Measurements from ENCODE around the gene PTPRM. TPM values are rescaled to one million over a fixed set of nuclear protein-coding genes. Genes with fewer than 3 reads are reported as not detected.

PTPRM gene
- total and polyA plus RNA-seq, 2 donors (not counting 3 experiments of a cell fraction or from before 2014, with no cell fraction given), result 37.4 to 43.7 TPM

DNA sequence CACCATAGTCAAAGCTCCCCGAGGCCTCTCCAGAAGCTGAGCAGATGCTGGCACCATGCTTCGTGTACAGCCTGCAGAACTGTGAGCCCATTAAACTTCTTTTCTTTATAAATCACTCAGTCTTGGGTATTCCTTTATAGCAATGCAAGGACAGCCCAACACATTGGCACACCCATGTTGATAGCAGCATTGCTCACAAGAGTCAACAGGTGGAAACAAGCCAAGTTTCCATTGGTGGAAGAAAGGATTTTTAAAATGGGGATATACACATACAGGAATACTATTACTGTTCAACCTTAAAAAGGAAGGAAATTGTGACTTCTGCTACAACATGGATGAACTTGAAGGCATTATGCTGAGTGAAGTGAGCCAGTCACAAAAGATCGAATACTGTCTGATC lies 855.3 kb downstream of the PTPRM start:
- Histone ChIP-seq H4K20me1 (replicated peaks; ENCODE audit: control insufficient read depth, extremely low read depth, insufficient read depth, low read length) (no peaks in the 10 kb centered on the region), H3K27ac (ENCODE audit: insufficient read depth, low read depth, low read length) (no peak overlapping the region), H2AFZ (ENCODE audit: low read depth, low read length) (no peak overlapping the region), H3K79me2 (ENCODE audit: control insufficient read depth, insufficient read depth, low read length) (no peaks in the 10 kb centered on the region), H3K9me3 (replicated peaks; ENCODE audit: control insufficient read depth, insufficient read depth, low read length) (no peaks in the 10 kb centered on the region), H3K4me1 (ENCODE audit: control insufficient read depth, extremely low read depth, insufficient read depth, low read length) (no peaks in the 10 kb centered on the region), H3K4me3 (replicated peaks in 1 of 3; ENCODE audit: insufficient read depth in 1 of 3, low read depth in 1 of 3, low read length in 3 of 3) (no peak overlapping the region), H3K27me3 (ENCODE audit: control insufficient read depth in 2 of 2, insufficient read depth in 2 of 2, low read length in 2 of 2) (no peaks in the 10 kb centered on the region), H3K36me3 (ENCODE audit: control insufficient read depth in 2 of 2, extremely low read depth in 1 of 2, insufficient read depth in 2 of 2, low read length in 2 of 2) (no peaks in the 10 kb centered on the region), H3K9me1 (replicated peaks; ENCODE audit: control insufficient read depth, extremely low read depth, insufficient read depth, low read length) (no peaks in the 10 kb centered on the region), H3K4me2 (ENCODE audit: insufficient read depth, low read length) (no peak overlapping the region), H3K9ac (replicated peaks; ENCODE audit: extremely low read depth, insufficient read depth, low read length) (no peak overlapping the region)
- DNase-seq (ENCODE audit: low read depth, low spot score) (no peak), FAIRE-seq (no peak)
- ChIA-PET CTCF (no interaction called here), POLR2A (no interaction called here)
- dilution Hi-C loops (cut with MboI; ENCODE audit: extremely low pct_ligation_motif_present, low sequenced_read_pairs) (no loop called here), intact Hi-C loops (cut with micrococcal nuclease) (no loop called here)
- TF ChIP-seq GATA2 (IDR thresholded peaks at IDR 0.05; ENCODE audit: insufficient read depth, insufficient read length, low read depth, low read length) (no peak), FOS (IDR thresholded peaks at IDR 0.05; ENCODE audit: borderline replicate concordance, insufficient read depth, low read length) (no peak), MYC (IDR thresholded peaks at IDR 0.05; ENCODE audit: low read depth, low read length) (no peak), POLR2A (IDR thresholded peaks at IDR 0.05; ENCODE audit: low read depth, low read length) (no peak), POLR2AphosphoS5 (IDR thresholded peaks at IDR 0.05; ENCODE audit: insufficient read depth, low read depth, low read length) (no peak), JUN (IDR thresholded peaks at IDR 0.05; ENCODE audit: borderline replicate concordance, insufficient read depth, insufficient read length, low read depth) (no peak)
- TF ChIP-seq, protein P1, sequence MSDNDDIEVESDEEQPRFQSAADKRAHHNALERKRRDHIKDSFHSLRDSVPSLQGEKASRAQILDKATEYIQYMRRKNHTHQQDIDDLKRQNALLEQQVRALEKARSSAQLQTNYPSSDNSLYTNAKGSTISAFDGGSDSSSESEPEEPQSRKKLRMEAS (IDR thresholded peaks at IDR 0.05; ENCODE audit: insufficient read depth, insufficient read length), result no peak
- BruUV-seq (replicated peaks), result no TSS peak

DNA sequence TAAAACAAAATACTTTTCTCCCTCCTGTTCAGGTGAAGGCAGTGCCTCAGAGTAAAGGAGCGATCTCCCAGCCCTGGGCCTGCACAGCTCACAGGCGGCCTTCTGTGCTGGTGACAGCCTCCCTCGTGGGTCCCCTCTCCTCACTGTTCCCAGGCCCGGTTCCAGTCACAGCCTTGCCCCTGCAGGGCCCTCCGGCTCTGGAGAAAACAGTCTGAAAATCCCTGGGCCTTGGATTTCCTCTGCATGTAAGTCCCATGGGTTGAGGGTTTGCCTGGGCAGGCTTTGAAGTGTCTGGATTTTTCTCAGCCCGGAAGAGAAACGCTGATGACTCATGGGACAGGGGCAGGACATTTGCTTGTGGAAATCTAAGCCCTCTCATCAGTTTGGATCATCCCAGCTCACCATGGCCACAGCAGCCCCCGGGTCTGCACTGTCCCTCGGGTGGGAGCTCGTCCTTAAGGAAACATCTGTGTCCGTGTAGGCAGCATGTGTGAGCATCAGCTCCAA lies 856.0 kb downstream of the PTPRM start:
- Histone ChIP-seq H3K36me3 (ENCODE audit: control insufficient read depth in 2 of 2, extremely low read depth in 1 of 2, insufficient read depth in 2 of 2, low read length in 2 of 2) (no peaks in the 10 kb centered on the region), H3K9me3 (replicated peaks; ENCODE audit: control insufficient read depth, insufficient read depth, low read length) (no peaks in the 10 kb centered on the region), H3K4me2 (ENCODE audit: insufficient read depth, low read length) (no peak overlapping the region), H3K4me3 (replicated peaks in 1 of 3; ENCODE audit: insufficient read depth in 1 of 3, low read depth in 1 of 3, low read length in 3 of 3) (no peak overlapping the region), H3K9me1 (replicated peaks; ENCODE audit: control insufficient read depth, extremely low read depth, insufficient read depth, low read length) (no peaks in the 10 kb centered on the region), H3K79me2 (ENCODE audit: control insufficient read depth, insufficient read depth, low read length) (no peaks in the 10 kb centered on the region), H4K20me1 (replicated peaks; ENCODE audit: control insufficient read depth, extremely low read depth, insufficient read depth, low read length) (no peaks in the 10 kb centered on the region), H3K9ac (replicated peaks; ENCODE audit: extremely low read depth, insufficient read depth, low read length) (no peak overlapping the region), H2AFZ (ENCODE audit: low read depth, low read length) (no peak overlapping the region), H3K27ac (ENCODE audit: insufficient read depth, low read depth, low read length) (no peak overlapping the region), H3K4me1 (ENCODE audit: control insufficient read depth, extremely low read depth, insufficient read depth, low read length) (no peaks in the 10 kb centered on the region), H3K27me3 (ENCODE audit: control insufficient read depth in 2 of 2, insufficient read depth in 2 of 2, low read length in 2 of 2) (no peaks in the 10 kb centered on the region)
- intact Hi-C loops (cut with micrococcal nuclease) (no loop called here), dilution Hi-C loops (cut with MboI; ENCODE audit: extremely low pct_ligation_motif_present, low sequenced_read_pairs) (no loop called here)
- ChIA-PET CTCF (no interaction called here), POLR2A (no interaction called here)
- peak; percentile 6 for DNase-seq (ENCODE audit: low read depth, low spot score)
- TF ChIP-seq, protein P1 (IDR thresholded peaks at IDR 0.05; ENCODE audit: insufficient read depth, insufficient read length), result no peak
- TF ChIP-seq, protein P2, sequence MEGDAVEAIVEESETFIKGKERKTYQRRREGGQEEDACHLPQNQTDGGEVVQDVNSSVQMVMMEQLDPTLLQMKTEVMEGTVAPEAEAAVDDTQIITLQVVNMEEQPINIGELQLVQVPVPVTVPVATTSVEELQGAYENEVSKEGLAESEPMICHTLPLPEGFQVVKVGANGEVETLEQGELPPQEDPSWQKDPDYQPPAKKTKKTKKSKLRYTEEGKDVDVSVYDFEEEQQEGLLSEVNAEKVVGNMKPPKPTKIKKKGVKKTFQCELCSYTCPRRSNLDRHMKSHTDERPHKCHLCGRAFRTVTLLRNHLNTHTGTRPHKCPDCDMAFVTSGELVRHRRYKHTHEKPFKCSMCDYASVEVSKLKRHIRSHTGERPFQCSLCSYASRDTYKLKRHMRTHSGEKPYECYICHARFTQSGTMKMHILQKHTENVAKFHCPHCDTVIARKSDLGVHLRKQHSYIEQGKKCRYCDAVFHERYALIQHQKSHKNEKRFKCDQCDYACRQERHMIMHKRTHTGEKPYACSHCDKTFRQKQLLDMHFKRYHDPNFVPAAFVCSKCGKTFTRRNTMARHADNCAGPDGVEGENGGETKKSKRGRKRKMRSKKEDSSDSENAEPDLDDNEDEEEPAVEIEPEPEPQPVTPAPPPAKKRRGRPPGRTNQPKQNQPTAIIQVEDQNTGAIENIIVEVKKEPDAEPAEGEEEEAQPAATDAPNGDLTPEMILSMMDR (IDR thresholded peaks at IDR 0.05; ENCODE audit: extremely low read depth in 1 of 2, insufficient read depth in 1 of 2, low read depth in 1 of 2, low read length in 2 of 2), result no peak
- TF ChIP-seq POLR2A (IDR thresholded peaks at IDR 0.05; ENCODE audit: low read depth, low read length) (no peak), FOS (IDR thresholded peaks at IDR 0.05; ENCODE audit: borderline replicate concordance, insufficient read depth, low read length) (no peak), EZH2 (IDR thresholded peaks at IDR 0.05; ENCODE audit: borderline replicate concordance, low read depth, low read length, severe bottlenecking) (no peak), MYC (IDR thresholded peaks at IDR 0.05; ENCODE audit: low read depth, low read length) (no peak), POLR2AphosphoS5 (IDR thresholded peaks at IDR 0.05; ENCODE audit: insufficient read depth, low read depth, low read length) (no peak), GATA2 (IDR thresholded peaks at IDR 0.05; ENCODE audit: insufficient read depth, insufficient read length, low read depth, low read length) (no peak), JUN (IDR thresholded peaks at IDR 0.05; ENCODE audit: borderline replicate concordance, insufficient read depth, insufficient read length, low read depth) (no peak)
- no peak for FAIRE-seq
- no TSS peak for BruUV-seq (replicated peaks)

Data from endothelial cell of umbilical vein (primary cell).